ENCODE measurements around the gene FAM136A. TPM values are rescaled to one million over a fixed set of nuclear protein-coding genes. Genes with fewer than 3 reads are reported as not detected.
A peak's percentile ranks its signal among the peaks of the same experiment; 100 is the strongest.

Gene FAM136A
- total RNA-seq, 1 donor from 2014 or later = 23.4 TPM

DNA sequence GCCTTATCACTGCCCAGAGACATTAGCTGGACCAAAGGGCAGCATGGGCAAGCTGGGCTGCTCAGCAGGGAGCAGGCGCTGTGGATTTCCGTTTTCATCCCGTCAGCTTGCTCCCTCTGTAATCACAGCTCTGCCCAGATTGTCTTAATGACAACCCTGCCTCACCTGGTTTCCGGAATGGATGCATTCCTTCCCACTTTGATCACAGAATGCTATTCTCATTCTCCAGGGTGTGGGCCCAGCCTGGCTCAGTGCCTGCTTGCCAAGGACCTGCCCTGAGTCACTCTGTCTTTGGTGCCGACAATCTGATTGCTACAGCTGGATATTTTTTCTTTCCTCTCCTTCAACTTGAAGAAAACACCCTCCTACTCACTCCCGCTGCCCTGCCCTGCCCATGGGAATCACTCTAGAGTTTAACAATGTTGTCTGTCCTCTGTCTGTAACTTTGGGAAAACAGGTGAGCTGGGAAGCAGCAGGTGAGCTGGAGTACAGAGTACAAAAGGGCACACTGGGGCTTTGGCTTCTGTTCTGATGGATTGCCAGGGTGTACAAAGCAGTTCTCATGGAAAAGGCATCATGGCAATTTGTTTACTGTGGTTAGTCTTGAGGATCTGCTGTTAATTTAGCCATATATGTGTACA is 27.2 kb upstream of the FAM136A start:
- no peak for TF ChIP-seq CTCF (IDR thresholded peaks at IDR 0.05; ENCODE audit: insufficient read depth, low read length, severe bottlenecking)
- FAIRE-seq = peak; percentile 97
- DNase-seq (ENCODE audit: low read depth) = peak; percentile 99
- Histone ChIP-seq H3K4me3 (ENCODE audit: low read depth, low read length) (no peak overlapping the region), H3K27me3 (ENCODE audit: control insufficient read depth, insufficient read depth, low read length) (no peaks in the 10 kb centered on the region), H3K36me3 (ENCODE audit: control insufficient read depth, insufficient read depth, low read length) (no peaks in the 10 kb centered on the region)

DNA sequence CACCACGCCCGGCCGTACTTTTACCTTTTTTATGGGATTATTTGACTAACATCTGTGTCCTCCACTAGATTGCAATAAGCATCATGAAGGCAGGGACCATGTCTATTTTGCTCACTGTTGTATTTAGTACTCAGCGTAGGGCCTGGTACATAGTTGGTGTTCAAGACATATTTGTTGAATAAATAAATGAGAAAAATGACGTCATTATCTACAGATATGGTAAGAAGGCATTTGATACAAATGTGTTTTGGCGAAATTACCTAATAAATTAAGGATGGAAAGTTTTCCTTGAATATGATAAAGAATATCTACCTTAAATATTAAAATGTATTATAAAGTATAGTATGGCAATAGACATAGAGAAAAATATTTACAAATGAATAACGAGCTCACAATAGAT is 24.0 kb upstream of the FAM136A start:
- no peak for FAIRE-seq
- no peak for TF ChIP-seq CTCF (IDR thresholded peaks at IDR 0.05; ENCODE audit: insufficient read depth, low read length, severe bottlenecking)
- H3K4me3 ChIP-seq (ENCODE audit: low read depth, low read length) = no peak overlapping the region
- H3K36me3 ChIP-seq (ENCODE audit: control insufficient read depth, insufficient read depth, low read length) = no peaks in the 10 kb centered on the region
- DNase-seq (ENCODE audit: low read depth) = no peak
- no peaks in the 10 kb centered on the region for H3K27me3 ChIP-seq (ENCODE audit: control insufficient read depth, insufficient read depth, low read length)

- no peak for FAIRE-seq
- DNase-seq (ENCODE audit: low read depth) = no peak
- Histone ChIP-seq H3K36me3 (ENCODE audit: control insufficient read depth, insufficient read depth, low read length) (no peaks in the 10 kb centered on the region), H3K27me3 (ENCODE audit: control insufficient read depth, insufficient read depth, low read length) (no peaks in the 10 kb centered on the region), H3K4me3 (ENCODE audit: low read depth, low read length) (no peak overlapping the region)
- TF ChIP-seq CTCF (IDR thresholded peaks at IDR 0.05; ENCODE audit: insufficient read depth, low read length, severe bottlenecking) = no peak
Observed at GRCh38 chr2:70322518-70322917, 20.7 kb upstream of the FAM136A start.

DNA sequence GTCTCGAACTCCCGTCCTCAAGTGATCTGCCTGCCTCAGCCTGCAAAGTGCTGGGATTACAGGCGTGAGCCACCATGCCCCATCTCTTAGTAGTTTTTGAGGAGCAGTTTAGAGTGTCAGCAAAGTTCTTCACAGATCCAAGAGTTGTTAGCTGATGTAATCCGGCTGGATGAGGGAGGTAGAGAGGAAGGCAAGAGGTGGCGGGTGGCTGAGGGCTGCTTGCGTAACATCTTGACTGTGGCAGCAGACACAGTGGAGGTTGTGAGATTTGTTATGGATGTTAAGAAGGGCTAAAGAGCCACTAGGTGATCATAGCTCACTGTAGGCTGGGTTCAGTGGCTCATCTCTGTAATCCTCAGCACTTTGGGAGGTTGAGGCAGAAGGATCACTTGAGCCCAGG is 19.5 kb upstream of the FAM136A start:
- FAIRE-seq = no peak

DNA sequence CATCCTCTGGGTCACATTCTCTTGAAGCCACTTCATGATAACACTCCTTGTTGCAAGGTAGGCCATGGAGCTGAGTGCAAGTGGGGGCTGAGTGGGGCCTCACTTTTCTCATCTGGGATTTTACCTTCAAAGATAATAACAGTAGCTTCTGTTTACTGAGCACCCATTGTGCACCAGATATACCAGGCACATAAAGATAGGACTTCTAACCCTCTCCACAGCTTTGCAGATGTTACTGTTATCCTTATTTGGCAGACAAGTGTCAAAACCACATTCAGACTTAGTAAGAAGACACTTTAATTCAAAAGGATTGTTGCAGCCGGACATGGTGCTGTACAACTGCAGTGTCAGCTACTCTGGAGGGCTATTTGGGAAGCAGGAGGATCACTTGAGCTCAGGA is 12.8 kb upstream of the FAM136A start:
- Histone ChIP-seq H3K4me3 (ENCODE audit: low read depth, low read length) (no peak overlapping the region), H3K27me3 (ENCODE audit: control insufficient read depth, insufficient read depth, low read length) (no peaks in the 10 kb centered on the region), H3K36me3 (ENCODE audit: control insufficient read depth, insufficient read depth, low read length) (no peaks in the 10 kb centered on the region)
- DNase-seq (ENCODE audit: low read depth) = no peak
- FAIRE-seq = no peak
- no peak for TF ChIP-seq CTCF (IDR thresholded peaks at IDR 0.05; ENCODE audit: insufficient read depth, low read length, severe bottlenecking)

More for the DNA sequence above, 19.5 kb upstream of the FAM136A start:
- no peak for TF ChIP-seq CTCF (IDR thresholded peaks at IDR 0.05; ENCODE audit: insufficient read depth, low read length, severe bottlenecking)
- Histone ChIP-seq H3K27me3 (ENCODE audit: control insufficient read depth, insufficient read depth, low read length) (no peaks in the 10 kb centered on the region), H3K36me3 (ENCODE audit: control insufficient read depth, insufficient read depth, low read length) (no peaks in the 10 kb centered on the region), H3K4me3 (ENCODE audit: low read depth, low read length) (no peak overlapping the region)
- no peak for DNase-seq (ENCODE audit: low read depth)

GRCh38 chr2:70312560-70312959 is 10.7 kb upstream of the FAM136A start:
- no peaks in the 10 kb centered on the region for H3K27me3 ChIP-seq (ENCODE audit: control insufficient read depth, insufficient read depth, low read length)
- DNase-seq (ENCODE audit: low read depth) = no peak
- H3K36me3 ChIP-seq (ENCODE audit: control insufficient read depth, insufficient read depth, low read length) = no peaks in the 10 kb centered on the region
- no peak overlapping the region for H3K4me3 ChIP-seq (ENCODE audit: low read depth, low read length)
- FAIRE-seq = no peak
- TF ChIP-seq CTCF (IDR thresholded peaks at IDR 0.05; ENCODE audit: insufficient read depth, low read length, severe bottlenecking) = no peak
